NB4 (cell line): ENCODE measurements around the gene TOP1.

ENCODE experiments used
- CTCF ChIP-seq: IDR thresholded peaks from one replicate; pipeline ENCODE4 v1.5.1; 2012; ENCODE audit warnings: low read depth, low read length
- MAX ChIP-seq: IDR thresholded peaks from 2 replicates; pipeline ENCODE4 v1.6.1; 2011; ENCODE audit warnings: low read depth, low read length
- MYC ChIP-seq: IDR thresholded peaks from 2 replicates; pipeline ENCODE4 v1.6.1; 2011; ENCODE audit warnings: low read depth, low read length
- POLR2A ChIP-seq: IDR thresholded peaks from 2 replicates; pipeline ENCODE4 v1.6.1; 2011; ENCODE audit warnings: mild to moderate bottlenecking; ENCODE audit not compliant: insufficient read length; ENCODE audit errors: extremely low read depth

- TF ChIP-seq CTCF (no peak), MAX (no peak), POLR2A (no peak), MYC (no peak)
These were observed 48.2 kb downstream of the TOP1 start for GRCh38 chr20:41076776-41077175.
